Suprapubic skin (tissue), 3 donors: ENCODE results near the gene ZNF691.
"Not testable (repeated sequence)": the region's sequence is repeated elsewhere in the genome, so short reads cannot be mapped to it uniquely, and the experiment has no call there.

ENCODE experiments used
- CTCF ChIP-seq, 2 donors: fragments of 200-600 bp in 1 of 2; fragments of 450-650 bp in 1 of 2; sonication (generic) in 1 of 2; IDR thresholded peaks; one replicate each; pipeline ENCODE4 v1.5.1; 2016 to 2019; ENCODE audit warnings: antibody characterized with exemption in 2 of 2, mild to moderate bottlenecking in 1 of 2, moderate library complexity in 1 of 2
- POLR2A ChIP-seq, 2 donors: fragments of 450-650 bp; IDR thresholded peaks; one replicate each; pipeline ENCODE4 v1.6.1; 2017; ENCODE audit warnings: antibody characterized with exemption in 2 of 2, mild to moderate bottlenecking in 2 of 2, moderate library complexity in 2 of 2

- not testable (repeated sequence) for TF ChIP-seq CTCF, POLR2A (IDR thresholded peaks at IDR 0.05)
Measured at GRCh38 chr1:42856554-42856953, 10.1 kb downstream of the ZNF691 start.
